Gastrocnemius medialis (tissue), 4 donors: Measurements from ENCODE around the gene TP73. TPM values are rescaled to one million over a fixed set of nuclear protein-coding genes. Genes with fewer than 3 reads are reported as not detected.

Source experiments
- ATAC-seq, 2 donors: fragments of 150-250 bp; one replicate each; pipeline ENCODE4 v1.9.1; 2016
- DNase-seq, 2 donors: peaks; one replicate each; pipeline ENCODE4 v3.0.0-alpha.2; 2019
- H3K27ac ChIP-seq, 4 donors: fragments of 200-600 bp; sonication (generic); 1 replicate in 1 of 4; 2 replicates in 3 of 4; pipeline ENCODE4 v1.5.1; 2016 to 2018; ENCODE audit warnings: mild to moderate bottlenecking in 2 of 4, moderate library complexity in 1 of 4
- H3K27me3 ChIP-seq, 3 donors: fragments of 200-600 bp; sonication (generic) in 2 of 3; 1 replicate in 1 of 3; 2 replicates in 2 of 3; pipeline versions ENCODE4 v1.5.1 to v1.6.0; 2016 to 2019; ENCODE audit warnings: mild to moderate bottlenecking in 1 of 3, moderate library complexity in 1 of 3
- H3K36me3 ChIP-seq, 2 donors: fragments of 200-600 bp; sonication (generic) in 1 of 2; one replicate each; pipeline ENCODE4 v1.5.1; 2017 to 2018
- H3K4me1 ChIP-seq, 2 donors: fragments of 200-600 bp; sonication (generic) in 1 of 2; one replicate each; pipeline ENCODE4 v1.5.1; 2016 to 2017; ENCODE audit warnings: mild to moderate bottlenecking in 2 of 2
- H3K4me3 ChIP-seq, 4 donors: fragments of 200-600 bp; sonication (generic) in 3 of 4; 1 replicate in 1 of 4; 2 replicates in 3 of 4; pipeline ENCODE4 v1.5.1; 2016 to 2019; ENCODE audit warnings: mild to moderate bottlenecking in 2 of 4
- H3K9me3 ChIP-seq, 3 donors: fragments of 200-600 bp; sonication (generic) in 2 of 3; 1 replicate in 1 of 3; 2 replicates in 2 of 3; pipeline ENCODE4 v1.5.1; 2016 to 2019
- POLR2A ChIP-seq, 2 donors: fragments of 450-650 bp; IDR thresholded peaks; one replicate each; pipeline ENCODE4 v1.6.1; 2017; ENCODE audit warnings: antibody characterized with exemption in 2 of 2, mild to moderate bottlenecking in 2 of 2, moderate library complexity in 2 of 2
- in situ Hi-C, 4 donors: fragments of 200-750 bp; cut with MboI; loops; one replicate each; pipeline versions ENCODE4 v1.15.0 to v1.8.0; 2017; ENCODE audit warnings: low sequenced_read_pairs in 4 of 4
- intact Hi-C: fragments of 100-400 bp; cut with DNase I; formaldehyde crosslinking; loops from one replicate; pipeline ENCODE4 v1.15.1; 2023; ENCODE audit warnings: low total_unique reads
- total RNA-seq, 4 donors: library from RNA; depleted of rRNA; stranded (reverse); fragments of >200 nt; gene quantifications; one replicate each; pipeline versions ENCODE4 v1.1.0 to v1.2.3, GENCODE V29; 2016
- TF ChIP-seq, protein P1 (sequence below), 5 experiments: fragments of 450-650 bp in 3 of 5; fragments of 200-600 bp in 2 of 5; sonication (generic) in 2 of 5; IDR thresholded peaks in 4 of 5; conservative IDR thresholded peaks in 1 of 5; 1 replicate in 4 of 5; 2 replicates in 1 of 5; pipeline ENCODE4 v1.5.1; 2016 to 2019; ENCODE audit warnings: antibody characterized with exemption in 5 of 5, mild to moderate bottlenecking in 3 of 5, moderate library complexity in 3 of 5

TP73 gene
- total RNA-seq, 4 donors from 2014 or later, result 0.07 TPM; not detected in 3

DNA sequence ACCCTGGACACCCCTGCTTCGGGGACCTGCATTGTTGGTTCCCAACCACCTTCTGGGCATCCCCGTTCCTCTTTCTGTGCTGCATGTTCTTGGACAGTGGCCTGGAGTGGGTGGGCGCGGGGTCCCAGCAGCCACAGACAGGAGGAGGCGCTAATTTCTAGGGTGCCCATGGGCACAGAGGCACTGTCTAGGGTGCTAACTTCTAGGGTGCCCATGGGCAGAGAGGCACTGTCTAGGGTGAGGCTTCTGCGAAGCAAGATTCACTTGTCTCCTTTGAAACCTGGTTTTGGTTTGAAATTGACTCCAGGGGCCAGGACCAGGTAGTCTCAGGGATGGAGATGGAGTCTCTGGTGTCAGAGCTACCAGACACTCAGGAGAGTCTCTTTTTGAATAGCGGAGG is 40.2 kb upstream of the TP73 start:
- intact Hi-C loops (no loop called here), in situ Hi-C loops (no loop called here)
- H3K4me1 ChIP-seq, result peaks cover 4 to 13% of the 10 kb centered on the region in 2 donors
- no peaks in the 10 kb centered on the region for H3K9me3 ChIP-seq
- no peak overlapping the region for H3K27ac ChIP-seq
- peaks cover 23 to 46% (median 24%) of the 10 kb centered on the region in 3 donors for H3K27me3 ChIP-seq
- no peaks in the 10 kb centered on the region for H3K36me3 ChIP-seq
- ATAC-seq (no peak), DNase-seq (no peak)
- peak overlapping the region in 1 of 4 donors; percentile 42 for H3K4me3 ChIP-seq
- TF ChIP-seq, protein P1, sequence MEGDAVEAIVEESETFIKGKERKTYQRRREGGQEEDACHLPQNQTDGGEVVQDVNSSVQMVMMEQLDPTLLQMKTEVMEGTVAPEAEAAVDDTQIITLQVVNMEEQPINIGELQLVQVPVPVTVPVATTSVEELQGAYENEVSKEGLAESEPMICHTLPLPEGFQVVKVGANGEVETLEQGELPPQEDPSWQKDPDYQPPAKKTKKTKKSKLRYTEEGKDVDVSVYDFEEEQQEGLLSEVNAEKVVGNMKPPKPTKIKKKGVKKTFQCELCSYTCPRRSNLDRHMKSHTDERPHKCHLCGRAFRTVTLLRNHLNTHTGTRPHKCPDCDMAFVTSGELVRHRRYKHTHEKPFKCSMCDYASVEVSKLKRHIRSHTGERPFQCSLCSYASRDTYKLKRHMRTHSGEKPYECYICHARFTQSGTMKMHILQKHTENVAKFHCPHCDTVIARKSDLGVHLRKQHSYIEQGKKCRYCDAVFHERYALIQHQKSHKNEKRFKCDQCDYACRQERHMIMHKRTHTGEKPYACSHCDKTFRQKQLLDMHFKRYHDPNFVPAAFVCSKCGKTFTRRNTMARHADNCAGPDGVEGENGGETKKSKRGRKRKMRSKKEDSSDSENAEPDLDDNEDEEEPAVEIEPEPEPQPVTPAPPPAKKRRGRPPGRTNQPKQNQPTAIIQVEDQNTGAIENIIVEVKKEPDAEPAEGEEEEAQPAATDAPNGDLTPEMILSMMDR (IDR thresholded peaks at IDR 0.05 in 4 of 5, conservative IDR thresholded peaks at IDR 0.05 in 1 of 5), result no peak
- TF ChIP-seq POLR2A (IDR thresholded peaks at IDR 0.05), result no peak

DNA sequence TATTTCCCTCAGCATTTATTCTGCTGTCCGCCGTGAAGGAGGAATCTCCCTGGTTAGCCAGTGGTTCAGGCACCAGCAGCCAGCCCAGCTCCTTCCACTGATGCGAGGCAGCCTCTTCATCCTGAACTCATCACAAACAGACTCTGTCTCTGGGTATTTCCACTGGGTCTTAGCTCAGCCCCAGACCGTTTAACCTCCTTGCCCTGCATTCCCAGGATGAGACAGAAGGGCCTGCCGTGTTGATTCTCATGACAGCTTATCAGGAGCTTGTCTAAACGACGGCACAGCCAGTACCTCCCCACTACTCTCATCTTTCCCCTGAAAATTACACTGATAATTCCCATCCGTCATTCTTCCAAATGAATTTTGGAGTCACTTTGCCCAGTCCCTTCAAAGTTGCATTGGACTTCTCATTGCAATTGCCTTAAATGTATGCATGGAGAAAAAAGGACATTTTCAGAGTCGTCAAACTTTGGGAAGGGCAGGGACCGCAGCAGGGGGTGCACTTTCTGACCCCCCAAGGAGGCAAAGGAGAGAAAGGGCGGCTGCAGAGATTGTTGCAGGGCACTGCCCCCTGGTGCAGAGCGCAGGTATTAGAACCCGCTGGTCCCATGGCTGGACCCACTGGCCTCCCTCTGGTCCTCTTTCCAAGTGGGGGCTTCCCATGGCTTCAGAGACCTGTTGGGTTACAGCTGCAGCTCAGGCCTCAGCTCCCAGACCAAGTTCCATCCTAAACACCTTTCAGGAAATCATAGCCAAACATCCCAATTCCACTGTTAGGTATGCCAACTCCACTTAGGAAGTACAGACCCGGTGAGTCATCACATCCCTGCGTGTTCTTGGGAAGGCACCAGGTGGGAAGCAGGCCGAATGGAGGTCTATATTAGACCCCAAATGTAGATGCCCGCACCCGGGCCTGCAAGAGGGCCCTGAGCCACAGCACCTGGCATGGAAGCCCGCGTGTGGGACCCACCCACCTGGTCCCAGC is 37.3 kb upstream of the TP73 start:
- peaks cover 4 to 13% of the 10 kb centered on the region in 2 donors for H3K4me1 ChIP-seq
- in situ Hi-C loops (no loop called here), intact Hi-C loops (no loop called here)
- TF ChIP-seq, protein P1 (IDR thresholded peaks at IDR 0.05 in 4 of 5, conservative IDR thresholded peaks at IDR 0.05 in 1 of 5), result peak in 4 of 5 experiments; percentile 14 to 49 (median 35)
- TF ChIP-seq POLR2A (IDR thresholded peaks at IDR 0.05), result no peak
- no peak overlapping the region for H3K27ac ChIP-seq
- H3K4me3 ChIP-seq, result no peak overlapping the region
- DNase-seq, result no peak
- H3K36me3 ChIP-seq, result no peaks in the 10 kb centered on the region
- peaks cover 17 to 23% (median 19%) of the 10 kb centered on the region in 3 donors for H3K27me3 ChIP-seq
- ATAC-seq, result no peak
- H3K9me3 ChIP-seq, result no peaks in the 10 kb centered on the region

DNA sequence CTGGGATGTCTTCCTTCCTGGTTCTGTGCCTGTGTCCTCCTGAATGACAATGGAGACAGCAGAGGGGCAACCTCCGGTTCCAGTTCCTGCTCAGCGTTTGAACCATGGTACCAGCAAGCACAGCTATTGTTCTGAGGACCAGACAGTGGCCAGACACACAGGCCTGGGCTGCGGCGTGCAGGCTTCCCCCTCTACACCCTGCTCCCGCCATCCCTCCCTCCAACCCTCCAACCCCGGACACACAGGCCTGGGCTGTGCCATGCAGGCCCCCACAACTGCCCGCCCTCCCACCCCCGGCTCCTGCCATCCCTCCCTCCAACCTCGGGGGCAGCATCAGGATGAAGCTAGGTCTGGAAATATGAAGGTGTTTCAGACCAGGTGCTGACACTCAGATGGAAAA is 35.5 kb upstream of the TP73 start:
- TF ChIP-seq, protein P1 (IDR thresholded peaks at IDR 0.05 in 4 of 5, conservative IDR thresholded peaks at IDR 0.05 in 1 of 5), result no peak
- TF ChIP-seq POLR2A (IDR thresholded peaks at IDR 0.05), result no peak
- ATAC-seq, result no peak
- H3K27me3 ChIP-seq, result peaks cover 2 to 9% (median 2%) of the 10 kb centered on the region in 3 donors
- H3K27ac ChIP-seq, result no peak overlapping the region
- no peaks in the 10 kb centered on the region for H3K36me3 ChIP-seq
- H3K4me3 ChIP-seq, result no peak overlapping the region
- no peaks in the 10 kb centered on the region for H3K9me3 ChIP-seq
- DNase-seq, result no peak
- intact Hi-C loops, result no loop called here
- H3K4me1 ChIP-seq, result no peaks in the 10 kb centered on the region
- in situ Hi-C loops, result no loop called here

DNA sequence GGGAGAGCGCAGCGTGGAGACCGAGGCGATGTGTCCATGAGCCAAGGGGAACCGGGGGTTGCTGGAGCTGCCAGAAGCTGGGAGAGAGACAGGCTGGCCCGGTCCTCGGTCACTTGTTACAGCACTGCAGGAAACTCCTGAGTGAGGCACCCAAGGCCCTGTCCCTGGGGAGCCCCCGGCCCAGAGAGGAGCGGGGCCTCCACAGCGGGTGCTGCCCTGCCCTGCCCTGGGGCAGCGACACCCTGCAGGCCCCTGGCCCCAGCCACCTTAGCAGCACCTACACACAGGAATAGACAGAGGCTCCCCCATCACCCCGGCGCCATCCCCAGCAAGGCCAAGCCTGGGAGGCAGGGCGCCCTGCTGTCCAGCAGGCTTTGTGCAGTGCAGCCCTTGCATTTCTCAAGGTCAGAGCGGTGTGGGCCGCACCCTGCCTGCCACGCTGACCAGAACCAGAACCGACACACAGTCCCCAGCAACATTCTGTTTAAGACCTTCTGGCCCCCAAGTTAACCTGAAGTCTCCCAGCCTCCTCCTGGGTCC is 34.4 kb upstream of the TP73 start:
- in situ Hi-C loops, result no loop called here
- intact Hi-C loops, result no loop called here
- TF ChIP-seq, protein P1 (IDR thresholded peaks at IDR 0.05 in 4 of 5, conservative IDR thresholded peaks at IDR 0.05 in 1 of 5), result no peak
- no peak for TF ChIP-seq POLR2A (IDR thresholded peaks at IDR 0.05)

More for the DNA sequence above, 34.4 kb upstream of the TP73 start:
- H3K27ac ChIP-seq, result no peak overlapping the region
- no peak for ATAC-seq
- no peaks in the 10 kb centered on the region for H3K36me3 ChIP-seq
- H3K27me3 ChIP-seq, result no peaks in the 10 kb centered on the region
- no peaks in the 10 kb centered on the region for H3K9me3 ChIP-seq
- peaks cover 3 to 4% of the 10 kb centered on the region in 2 donors for H3K4me1 ChIP-seq
- H3K4me3 ChIP-seq, result no peak overlapping the region
- no peak for DNase-seq
